CD4-positive, alpha-beta T cell treated with Interleukin-6 at 100 ng/mL for 8 hours (primary cell): ENCODE measurements around the gene SEMA4F.
A peak's percentile ranks its signal among the peaks of the same experiment; 100 is the strongest.

ENCODE experiments used
- DNase-seq: peaks from one replicate; pipeline ENCODE4 v3.0.0-alpha.2; 2020; ENCODE audit warnings: mixed read lengths, low spot score

SEMA4F gene

DNA sequence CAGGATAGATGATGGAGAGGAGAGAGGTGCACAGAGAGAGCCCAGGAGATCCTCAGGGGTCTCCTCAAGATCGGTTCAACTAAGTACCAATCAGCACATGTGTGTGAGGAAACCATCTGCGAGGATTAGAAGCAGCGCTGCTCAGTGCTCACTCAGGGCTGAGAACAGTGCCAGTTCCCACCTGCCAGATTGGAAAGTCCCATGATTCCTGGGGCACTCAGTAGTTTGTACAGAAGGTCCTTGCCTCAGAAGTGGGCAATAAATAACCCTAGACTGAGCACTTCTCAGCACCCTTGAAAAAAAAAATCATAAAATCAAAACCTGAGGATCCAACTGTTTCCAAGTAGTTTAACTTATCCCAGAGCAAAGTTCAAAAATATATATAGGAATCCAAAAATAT, 53.8 kb downstream of the SEMA4F start:
- DNase-seq = no peak

DNA sequence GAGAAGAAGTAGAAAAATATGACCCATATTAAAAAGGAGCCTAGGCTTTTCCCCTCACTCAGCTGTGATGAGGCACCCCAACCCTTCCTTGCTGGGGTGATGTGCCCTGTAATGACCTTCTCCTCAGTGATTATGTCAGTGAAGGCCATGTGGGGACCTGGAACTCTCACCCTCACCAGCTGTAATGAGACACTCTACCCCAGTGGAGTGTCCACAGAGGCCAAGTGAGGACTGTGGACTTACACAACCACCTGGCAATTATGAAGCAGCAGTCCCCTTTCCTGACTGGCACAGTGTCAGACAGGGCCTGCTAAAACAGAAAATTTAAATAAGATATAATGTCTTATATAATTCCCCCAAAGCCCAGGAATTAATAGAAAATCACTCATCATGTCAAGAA, 54.2 kb downstream of the SEMA4F start:
- DNase-seq = no peak

- no peak for DNase-seq
Observed at GRCh38 chr2:74708883-74709282, 54.8 kb downstream of the SEMA4F start.

DNA sequence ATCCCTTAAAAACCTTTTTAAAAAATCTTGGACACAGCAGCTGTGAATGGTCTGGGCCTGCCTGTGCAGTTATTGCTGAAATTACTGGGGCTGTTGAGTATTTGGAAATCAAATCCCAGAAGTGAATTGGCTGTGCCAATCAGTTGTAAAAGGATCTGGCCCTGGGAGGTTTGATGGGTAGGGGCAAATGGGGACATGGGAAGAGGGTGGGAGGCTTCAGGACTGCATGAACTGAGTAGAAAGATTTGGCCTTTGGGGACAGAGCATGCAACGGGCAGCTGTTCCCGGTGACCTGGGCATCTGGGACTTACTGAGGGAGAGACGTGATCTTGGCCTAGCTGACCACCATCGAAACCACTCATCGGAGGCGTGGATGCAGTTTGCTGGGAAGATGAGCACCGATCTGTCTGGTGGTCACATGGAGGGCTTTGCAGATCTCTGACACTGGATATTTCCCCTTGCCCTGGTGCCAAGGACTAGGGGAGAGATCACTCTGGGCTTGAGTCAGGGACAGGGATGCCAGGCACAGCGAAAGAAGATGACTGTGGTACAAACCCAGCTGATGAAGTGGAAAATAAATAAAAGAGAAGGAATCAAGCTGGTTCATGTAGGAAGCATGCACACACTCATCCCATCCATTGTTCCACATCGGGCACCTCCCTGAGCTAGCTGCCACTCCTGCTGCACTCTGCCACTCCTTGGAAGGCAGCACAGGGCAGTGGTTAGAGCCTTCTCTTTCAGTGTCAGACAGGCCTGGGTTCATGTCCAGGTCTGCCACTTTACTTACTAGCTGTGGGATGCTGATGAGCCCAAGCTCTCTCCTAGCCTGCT, 58.4 kb downstream of the SEMA4F start:
- DNase-seq = no peak

DNA sequence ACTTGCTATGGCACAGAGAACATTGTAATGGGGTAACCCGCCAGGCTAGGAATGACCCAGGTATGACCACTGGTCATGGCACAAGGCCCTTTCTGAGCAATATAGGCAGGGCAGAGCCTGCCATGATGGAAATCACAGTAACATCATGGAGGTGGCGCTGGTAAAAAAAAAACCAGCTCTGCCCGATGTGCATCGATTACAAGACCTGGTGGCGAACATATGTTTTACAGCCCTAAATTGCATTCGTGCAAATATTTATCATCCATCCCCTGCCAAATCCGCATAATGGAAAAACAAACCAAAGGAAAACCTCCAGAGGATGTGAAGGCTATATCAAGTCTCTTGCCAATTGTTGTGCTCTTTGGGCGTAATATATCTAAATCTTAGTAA, 60.6 kb downstream of the SEMA4F start:
- DNase-seq = no peak

- DNase-seq = peak; percentile 73
Observed at GRCh38 chr2:74715081-74715791, 61.2 kb downstream of the SEMA4F start.

- no peak for DNase-seq
Observed at GRCh38 chr2:74715880-74716279, 61.8 kb downstream of the SEMA4F start.

GRCh38 chr2:74719066-74719465, 65.0 kb downstream of the SEMA4F start:
- DNase-seq = no peak

DNA sequence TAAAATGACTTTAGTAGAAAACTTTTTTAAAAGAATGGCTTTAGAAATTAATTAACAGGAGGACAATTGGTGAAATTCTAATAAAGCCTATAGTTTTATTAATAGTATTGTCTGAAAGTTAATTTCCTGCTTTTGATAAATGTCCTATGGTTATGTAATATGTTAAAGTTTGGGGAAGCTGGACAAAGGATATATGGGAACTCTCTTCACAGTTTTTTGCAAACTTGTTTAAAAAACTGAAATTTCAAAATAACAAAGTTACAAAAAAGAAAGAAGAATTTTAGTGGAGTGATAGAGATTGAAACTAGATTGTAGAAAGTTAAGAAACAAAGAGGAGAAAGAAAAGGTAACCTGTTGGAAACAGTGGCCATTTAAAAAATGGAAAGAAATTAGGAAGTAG, 67.3 kb downstream of the SEMA4F start:
- no peak for DNase-seq

DNA sequence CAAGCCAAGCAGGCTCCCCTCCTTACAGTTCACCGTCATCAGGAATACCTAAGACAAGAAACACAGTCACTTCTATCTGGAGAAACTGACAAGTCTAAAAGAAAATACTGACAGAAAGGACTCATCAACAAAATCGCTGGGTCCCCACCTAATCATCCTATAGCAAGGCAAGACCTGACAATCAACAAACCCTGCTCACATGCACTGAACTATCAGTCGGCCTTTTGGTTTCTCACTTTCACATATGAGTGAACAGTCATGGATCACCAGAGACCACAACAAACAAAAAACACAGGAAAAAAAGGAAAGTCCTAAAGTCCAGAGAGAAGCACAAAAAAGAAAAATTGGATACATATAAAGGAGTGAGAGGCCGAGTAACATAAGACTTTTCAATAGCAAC, 70.4 kb downstream of the SEMA4F start:
- DNase-seq = no peak

GRCh38 chr2:74725287-74725686, 71.2 kb downstream of the SEMA4F start:
- no peak for DNase-seq

DNA sequence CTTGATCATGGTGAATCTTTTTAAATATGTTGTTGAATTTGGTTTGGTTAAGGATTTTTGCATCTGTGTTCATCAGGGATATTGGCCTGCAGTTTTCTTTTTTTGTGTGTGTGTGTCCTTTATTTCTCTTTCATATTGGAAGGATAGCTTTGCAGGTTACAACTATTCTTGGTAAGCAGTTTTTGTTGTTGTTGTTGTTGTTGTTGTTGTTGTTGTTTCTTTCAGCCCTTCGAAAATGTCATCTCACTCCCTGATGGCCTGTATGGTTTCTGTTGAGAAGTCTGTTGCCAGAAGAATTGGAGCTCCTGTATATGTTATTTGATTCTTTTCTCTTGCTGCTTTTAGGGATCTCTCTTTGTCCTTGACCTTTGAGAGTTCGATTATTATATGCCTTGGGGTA, 74.8 kb downstream of the SEMA4F start:
- DNase-seq = no peak

DNA sequence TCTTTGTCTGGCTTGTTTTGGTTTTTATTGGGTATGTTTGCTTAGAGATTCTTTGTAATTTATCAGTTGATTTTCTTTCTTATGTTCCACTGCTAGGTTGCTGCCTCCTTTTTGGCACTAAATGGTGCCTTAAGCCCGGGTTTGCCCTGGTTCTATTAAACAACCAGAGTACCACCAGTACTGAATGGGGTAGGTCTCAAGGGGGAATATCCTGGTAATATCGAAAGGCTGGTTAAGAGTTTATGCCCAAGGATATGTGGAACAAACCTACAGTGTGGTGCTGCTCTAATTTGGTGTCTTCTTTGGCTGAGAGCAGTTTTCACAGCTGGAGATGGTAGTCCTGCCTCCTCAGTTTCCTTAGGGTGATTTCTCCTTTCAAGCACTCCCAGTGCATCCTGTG, 76.5 kb downstream of the SEMA4F start:
- no peak for DNase-seq
